ENCODE measurements around the gene CTSD.
"Not testable (repeated sequence)": the region's sequence is repeated elsewhere in the genome, so short reads cannot be mapped to it uniquely, and the experiment has no call there.

The CTSD gene

GRCh38 chr11:1782031-1782590 lies 18.4 kb upstream of the CTSD start:
- DNase-seq, result peak in 1 of 2 donors; percentile 36

GRCh38 chr11:1781593-1781975 lies 17.9 kb upstream of the CTSD start:
- no peak for DNase-seq

- peak in 1 of 2 donors; percentile 48 for DNase-seq
Observed at GRCh38 chr11:1780700-1781592, 17.2 kb upstream of the CTSD start.

GRCh38 chr11:1779806-1780699 lies 16.3 kb upstream of the CTSD start:
- no peak for DNase-seq

- no peak for DNase-seq
Observed at GRCh38 chr11:1779034-1779805, 15.5 kb upstream of the CTSD start.

GRCh38 chr11:1778141-1778911 lies 14.6 kb upstream of the CTSD start:
- peak in 1 of 2 donors; percentile 27 for DNase-seq

- peak in 1 of 2 donors; percentile 39 for DNase-seq
Observed at GRCh38 chr11:1777737-1778136, 14.0 kb upstream of the CTSD start.

- DNase-seq, result no peak
Observed at GRCh38 chr11:1776944-1777715, 13.4 kb upstream of the CTSD start.

- DNase-seq, result no peak
Observed at GRCh38 chr11:1776331-1776851, 12.7 kb upstream of the CTSD start.

- DNase-seq, result no peak
Observed at GRCh38 chr11:1774886-1775285, 11.2 kb upstream of the CTSD start.

GRCh38 chr11:1773994-1774550 lies 10.3 kb upstream of the CTSD start:
- DNase-seq, result no peak

GRCh38 chr11:1773131-1773993 lies 9.6 kb upstream of the CTSD start:
- no peak for DNase-seq

GRCh38 chr11:1772270-1773130 lies 8.8 kb upstream of the CTSD start:
- peak; percentile 37 to 61 for DNase-seq

GRCh38 chr11:1771700-1772099 lies 8.0 kb upstream of the CTSD start:
- peak in 1 of 2 donors; percentile 55 for DNase-seq

GRCh38 chr11:1771273-1771672 lies 7.5 kb upstream of the CTSD start:
- DNase-seq, result no peak

GRCh38 chr11:1770528-1770927 lies 6.8 kb upstream of the CTSD start:
- DNase-seq, result peak in 1 of 2 donors; percentile 48

- no peak for DNase-seq
Observed at GRCh38 chr11:1770061-1770460, 6.3 kb upstream of the CTSD start.

GRCh38 chr11:1769304-1769936 lies 5.7 kb upstream of the CTSD start:
- DNase-seq, result not testable (repeated sequence)

Data from CD4-positive, alpha-beta T cell treated with Interleukin-1 beta for 1 hour (primary cell).